HG02938 (cell line): Measurements from ENCODE around the gene SOS2.
"Not testable (repeated sequence)": the region's sequence is repeated elsewhere in the genome, so short reads cannot be mapped to it uniquely, and the experiment has no call there.

ENCODE experiments used
- ATAC-seq: cut with Tn5 transposase; IDR thresholded peaks from one replicate; pipeline ENCODE4 v1.9.1; 2021; ENCODE audit warnings: mild to moderate bottlenecking, moderate library complexity; ENCODE audit not compliant: unreplicated experiment

The SOS2 gene

DNA sequence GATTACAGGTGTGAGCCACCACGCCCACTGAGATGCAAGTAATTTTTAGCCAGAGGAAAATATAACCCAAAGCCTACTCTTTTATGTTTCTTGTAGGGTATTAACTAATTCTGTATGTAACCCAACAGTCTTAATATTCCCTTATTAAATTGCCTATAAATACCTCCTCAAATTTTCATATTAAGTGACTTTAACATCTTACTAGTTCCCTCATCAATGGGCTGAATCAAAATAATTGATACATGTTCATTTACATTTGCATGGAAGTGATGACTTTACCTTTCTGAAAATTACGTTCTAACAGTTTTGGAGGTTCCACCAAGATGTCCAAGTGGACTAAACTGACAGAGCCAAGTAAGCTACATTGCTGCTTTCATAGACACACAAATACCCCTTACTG lies 3.1 kb downstream of the SOS2 start:
- no peak for ATAC-seq

DNA sequence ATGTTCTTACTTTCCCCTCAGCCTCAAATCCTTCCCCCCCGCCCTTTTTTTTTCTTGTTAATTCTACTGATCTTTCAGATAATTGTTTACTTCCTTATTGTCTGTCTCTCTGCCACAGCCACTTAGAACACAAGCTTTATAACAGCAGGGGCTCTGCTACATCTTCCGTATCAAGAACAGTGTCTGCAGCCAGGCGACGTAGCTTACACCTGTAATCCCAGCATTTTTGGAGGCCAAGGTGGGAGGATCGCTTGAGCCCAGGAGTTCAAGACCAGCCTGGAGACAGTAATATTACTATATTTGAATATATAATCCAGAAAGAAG lies 5.4 kb downstream of the SOS2 start:
- no peak for ATAC-seq

DNA sequence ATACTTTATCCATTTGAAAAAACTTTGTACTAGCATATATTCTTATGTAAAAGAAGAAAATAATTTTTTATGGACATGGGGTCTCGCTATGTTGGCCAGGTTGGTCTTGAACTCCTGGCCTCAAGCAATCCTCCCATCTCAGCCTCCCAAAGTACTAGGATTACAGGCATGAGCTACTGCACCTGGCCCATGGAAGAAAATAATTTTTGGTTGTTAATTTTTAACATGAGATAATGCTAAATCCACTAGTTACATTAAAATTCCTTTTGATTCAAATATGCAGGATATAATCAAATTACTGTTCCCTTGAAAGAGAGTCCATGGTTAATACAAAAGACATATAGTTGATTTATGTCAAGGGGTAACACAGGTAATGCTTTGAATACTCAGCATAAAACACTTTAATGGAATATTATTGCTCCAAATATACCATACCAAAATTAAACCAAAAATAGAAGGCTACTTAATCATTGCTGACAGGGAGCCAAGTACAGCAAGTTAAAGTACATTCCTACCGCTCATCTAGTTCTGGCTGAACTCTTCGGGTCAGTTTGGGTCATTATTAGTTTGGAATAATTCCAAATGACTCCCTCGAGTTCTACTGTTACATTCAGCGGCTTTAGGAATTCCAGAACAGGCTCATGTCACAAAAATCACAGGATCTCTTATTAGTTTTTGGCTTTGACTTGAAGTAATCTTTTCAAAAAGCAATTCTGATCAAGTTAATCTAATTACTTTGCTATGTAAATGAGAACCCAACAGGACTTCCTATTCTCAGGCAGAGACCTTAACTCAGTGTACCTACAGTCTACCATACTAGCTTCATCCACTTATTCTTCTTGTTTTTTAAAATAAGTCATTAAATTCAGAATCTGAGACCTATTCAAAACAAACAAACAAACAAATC lies 6.1 kb downstream of the SOS2 start:
- ATAC-seq = no peak

DNA sequence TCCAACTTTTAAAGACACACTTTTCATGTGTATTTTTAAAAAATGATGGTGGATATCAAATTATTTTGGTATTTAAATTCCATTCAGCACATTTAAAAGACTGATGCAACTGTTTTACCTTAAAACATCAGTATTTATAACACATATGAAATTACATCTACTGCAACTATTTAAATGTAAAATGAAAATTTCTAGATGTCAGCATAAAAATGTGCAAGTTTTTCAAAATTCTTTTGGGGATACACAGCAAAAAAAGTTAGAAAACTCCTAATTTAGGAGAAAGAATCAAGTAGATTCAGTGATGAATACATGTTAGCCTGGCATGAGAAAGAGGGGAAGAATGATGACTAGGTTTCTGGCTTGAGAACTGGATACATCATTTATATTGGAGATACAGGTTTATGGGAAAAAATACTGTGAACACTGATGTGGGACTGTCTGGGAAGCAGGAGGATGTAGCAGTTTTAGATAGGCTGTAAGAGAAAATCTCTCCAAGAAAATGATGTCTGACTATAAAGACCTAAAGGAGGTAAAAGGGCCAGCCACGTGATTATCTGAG lies 9.2 kb downstream of the SOS2 start:
- no peak for ATAC-seq

DNA sequence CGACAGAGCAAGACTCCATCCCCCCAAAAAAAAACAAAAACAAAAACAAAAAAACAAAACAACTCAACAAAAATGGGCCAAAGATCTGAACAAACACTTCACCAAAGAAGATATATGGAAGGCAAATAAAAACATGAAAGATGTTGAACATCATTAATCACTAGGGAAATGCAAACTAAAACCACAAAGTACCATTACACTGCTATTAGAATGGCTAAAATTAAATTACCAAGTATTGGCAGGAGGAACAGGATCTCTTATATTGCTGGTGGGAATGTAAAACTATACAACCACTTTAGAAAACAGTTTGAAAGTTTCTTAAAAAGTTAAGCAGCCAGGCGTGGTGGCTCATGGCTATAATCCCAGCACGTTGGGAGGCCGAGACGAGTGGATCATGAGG lies 12.9 kb downstream of the SOS2 start:
- no peak for ATAC-seq

DNA sequence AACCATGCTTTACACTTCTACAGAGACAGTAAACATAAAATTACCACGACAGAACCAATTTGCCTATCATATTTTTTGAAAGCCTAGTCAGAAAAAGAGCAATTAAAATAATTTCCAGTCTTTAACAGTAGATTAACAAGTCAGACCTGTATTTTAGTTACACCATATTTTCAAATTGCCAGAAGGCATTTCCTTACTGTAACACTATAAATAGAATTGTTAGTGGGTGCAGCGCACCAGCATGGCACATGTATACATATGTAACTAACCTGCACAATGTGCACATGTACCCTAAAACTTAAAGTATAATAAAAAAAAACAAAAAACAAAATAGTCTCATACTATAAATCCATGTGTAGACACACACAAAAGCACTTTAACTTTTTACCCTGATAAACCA lies 16.0 kb downstream of the SOS2 start:
- ATAC-seq = no peak

DNA sequence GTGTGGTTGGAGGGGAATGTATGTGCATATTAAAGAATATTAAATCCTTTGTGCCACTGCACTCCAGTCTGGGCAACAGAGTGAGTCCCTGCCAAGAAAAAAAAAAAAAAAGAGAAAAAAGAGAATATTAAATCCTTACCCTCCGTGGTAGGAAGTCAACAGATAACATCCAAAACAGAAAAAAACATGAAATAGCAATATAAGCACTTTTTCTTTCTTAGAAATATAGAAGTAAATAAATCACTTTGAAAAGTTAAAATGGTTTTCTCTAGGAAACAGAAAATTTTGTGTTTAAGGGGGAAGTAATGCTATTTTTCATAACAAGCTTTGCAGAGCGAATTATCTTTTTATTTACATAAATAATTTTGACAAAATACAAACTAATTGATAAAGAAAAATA lies 17.6 kb downstream of the SOS2 start:
- ATAC-seq = no peak

DNA sequence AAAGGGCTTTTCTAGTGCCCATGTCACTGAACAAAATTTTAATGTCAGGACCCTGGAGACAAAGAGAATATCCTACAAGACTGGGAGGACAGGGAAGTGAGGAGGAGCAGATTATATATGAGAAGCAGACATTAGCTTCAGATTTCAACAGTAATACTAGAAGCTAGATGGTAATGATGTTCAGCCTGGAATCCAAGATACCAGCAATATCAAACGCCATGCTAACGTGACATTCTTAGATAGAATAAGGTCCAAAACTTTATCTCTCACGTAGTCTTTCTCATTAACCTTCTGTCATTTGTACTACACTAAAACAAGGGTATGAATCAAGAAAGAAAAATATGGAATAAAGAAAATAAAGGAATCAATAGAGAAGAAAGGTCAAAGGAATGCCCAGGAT lies 18.7 kb downstream of the SOS2 start:
- ATAC-seq = no peak

DNA sequence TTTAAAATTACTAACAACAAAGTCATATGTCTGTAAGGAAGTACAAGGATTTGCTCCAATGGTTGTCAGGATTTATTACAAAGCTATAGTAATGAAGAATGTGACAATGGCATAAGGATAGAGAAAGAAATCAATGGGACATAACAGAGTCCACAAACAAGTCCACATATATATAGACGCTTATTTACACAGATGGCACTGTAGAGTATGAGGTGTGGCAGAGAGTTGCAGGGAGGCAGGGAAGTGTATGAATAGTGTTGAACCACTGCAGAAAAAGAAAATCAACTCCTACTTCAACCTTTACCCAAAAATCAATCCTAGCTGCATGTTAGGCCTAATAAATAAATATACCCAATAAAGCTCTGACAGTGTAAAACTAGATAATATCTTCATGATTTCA lies 21.3 kb downstream of the SOS2 start:
- no peak for ATAC-seq

DNA sequence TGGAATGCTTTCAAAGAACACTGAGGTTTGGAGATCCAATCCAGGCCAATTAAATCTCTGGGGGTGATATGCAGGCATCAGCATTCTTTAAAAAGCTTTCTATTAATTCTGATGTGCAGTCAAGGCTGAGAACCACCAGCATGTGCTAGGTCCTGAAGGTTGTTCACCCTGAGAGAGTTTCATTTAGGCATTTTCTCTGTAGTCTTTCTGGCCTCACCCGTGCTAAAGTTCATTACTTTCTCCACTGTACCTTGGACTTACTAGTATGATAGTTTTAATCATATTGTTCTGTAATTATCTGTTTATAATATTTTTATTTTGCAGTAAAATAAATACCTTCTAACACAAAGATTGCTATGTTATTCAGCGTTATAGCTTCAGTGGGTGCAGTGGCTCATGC lies 32.9 kb downstream of the SOS2 start:
- no peak for ATAC-seq

DNA sequence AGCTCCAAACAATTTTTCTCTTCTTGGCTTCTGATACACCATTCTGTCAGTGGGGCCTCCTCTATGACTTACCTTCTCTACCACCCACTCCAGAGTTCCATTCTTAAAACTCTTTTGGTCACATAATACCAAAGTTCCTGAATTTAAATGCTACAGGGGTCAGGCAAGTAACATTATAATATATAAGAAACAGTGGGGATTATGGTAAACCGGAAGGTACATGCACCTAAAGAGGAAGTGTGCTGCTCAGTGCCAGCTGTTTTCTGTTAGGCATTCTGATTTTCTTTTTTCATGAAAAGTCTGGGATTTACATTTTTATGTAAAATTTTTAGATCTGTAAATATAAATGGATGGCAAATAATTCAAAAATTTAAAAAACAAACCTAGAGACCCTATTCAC lies 39.9 kb downstream of the SOS2 start:
- no peak for ATAC-seq

DNA sequence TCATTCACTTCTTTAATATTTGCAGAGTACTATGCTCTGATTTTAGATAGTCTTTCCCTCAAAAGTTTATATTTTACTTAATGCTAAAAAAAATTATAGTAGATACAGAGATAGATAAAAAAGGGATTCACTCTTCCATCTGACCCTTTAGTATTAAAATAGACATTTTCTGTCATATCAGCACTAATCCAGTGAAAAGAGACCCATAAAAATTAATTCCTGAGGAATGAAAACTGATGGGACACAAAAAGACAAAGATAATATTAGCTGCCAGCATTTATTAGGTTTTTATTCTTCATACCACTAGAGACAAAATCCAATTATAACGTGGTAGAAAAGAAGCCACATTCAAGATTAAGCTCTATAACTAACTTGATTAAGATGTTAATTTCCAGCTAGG lies 45.3 kb downstream of the SOS2 start:
- no peak for ATAC-seq

DNA sequence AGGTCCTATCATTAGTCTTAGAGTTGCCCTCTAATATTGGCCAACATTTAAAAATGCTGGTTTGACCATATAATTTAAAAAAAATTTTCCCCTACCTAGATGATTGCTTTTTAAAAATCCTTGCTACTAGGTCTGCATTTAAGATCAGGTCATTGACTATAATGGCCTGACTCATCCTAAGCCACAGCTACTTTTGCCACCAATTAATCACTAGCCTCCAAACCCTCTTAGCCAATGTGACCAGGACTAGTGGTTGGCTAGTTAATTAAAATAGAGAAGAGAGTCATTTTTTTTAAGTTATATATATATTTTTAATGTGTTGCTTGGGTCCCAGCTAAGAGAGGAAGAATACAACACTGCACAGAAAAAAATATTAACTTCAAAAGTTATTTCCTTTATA lies 57.5 kb downstream of the SOS2 start:
- no peak for ATAC-seq

DNA sequence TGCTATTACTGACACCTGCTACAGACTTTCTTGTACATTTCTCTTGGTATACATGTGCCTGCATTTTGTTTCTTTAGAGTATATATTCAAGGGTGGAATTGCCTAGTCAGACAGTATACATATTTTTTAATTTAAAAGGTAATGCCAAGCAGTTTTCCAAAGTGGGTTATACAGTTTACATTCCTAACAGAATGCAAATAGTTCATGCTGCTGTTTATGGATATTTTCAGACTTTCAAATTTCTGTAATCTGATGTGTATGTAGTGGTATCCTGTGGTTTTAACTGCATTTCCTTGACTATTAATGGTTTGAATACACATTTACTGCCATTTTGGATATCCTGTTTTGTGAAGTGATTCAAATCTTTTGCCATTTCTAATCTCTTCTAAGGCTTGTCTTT lies 59.5 kb downstream of the SOS2 start:
- no peak for ATAC-seq

DNA sequence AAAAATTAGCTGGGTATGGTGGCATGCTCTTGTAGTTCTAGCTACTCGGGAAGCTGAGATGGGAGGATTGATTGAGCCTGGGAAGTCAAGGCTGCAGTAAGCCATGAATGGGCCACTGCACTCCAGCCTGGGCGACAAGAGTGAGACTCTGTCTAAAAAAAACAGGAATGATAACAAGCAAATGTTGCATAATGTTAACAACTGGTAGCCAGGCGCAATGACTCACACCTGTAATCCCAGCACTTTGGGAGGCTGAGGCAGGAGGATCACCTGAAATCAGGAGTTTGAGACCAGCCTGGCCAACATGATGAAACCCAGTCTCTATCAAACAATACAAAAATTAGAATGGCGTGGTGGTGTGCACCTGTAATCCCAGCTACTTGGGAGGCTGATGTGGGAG lies 64.0 kb downstream of the SOS2 start:
- not testable (repeated sequence) for ATAC-seq

DNA sequence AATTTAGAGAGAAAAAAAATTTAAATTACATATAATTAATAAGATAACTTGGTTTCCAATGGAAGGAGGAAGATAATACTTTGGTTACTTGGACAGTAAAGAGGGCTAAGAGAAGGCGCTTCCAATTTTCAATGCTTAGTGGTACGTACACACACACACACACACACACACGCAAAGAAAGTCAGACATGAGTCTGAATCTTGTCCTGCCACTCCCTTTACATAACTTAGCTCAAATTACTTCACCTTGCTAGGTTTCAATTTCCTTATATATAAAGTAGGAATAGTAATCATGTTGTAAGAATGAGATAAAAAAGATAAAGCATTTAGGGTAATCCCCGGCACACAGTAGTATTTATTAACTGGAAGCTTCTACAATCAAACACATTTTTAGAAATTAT lies 75.3 kb downstream of the SOS2 start:
- no peak for ATAC-seq

DNA sequence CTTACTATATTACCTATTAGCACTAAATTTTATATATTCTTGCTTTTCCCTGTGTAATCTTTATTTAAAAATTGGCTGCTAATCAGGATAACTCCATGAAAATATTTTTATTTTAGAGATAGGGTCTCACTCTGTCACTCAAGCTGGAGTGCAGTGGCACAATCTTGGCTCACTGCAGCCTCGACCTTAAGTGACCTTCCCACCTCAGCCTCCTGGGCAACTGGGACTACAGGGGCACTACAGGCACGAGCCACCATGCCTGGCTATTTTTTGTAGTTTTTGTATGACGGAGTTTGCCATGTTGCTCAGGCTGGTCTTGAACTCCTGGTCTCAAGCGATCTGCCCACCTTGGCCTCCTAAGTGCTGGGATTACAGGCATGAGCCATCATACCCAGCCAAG lies 82.6 kb downstream of the SOS2 start:
- no peak for ATAC-seq

DNA sequence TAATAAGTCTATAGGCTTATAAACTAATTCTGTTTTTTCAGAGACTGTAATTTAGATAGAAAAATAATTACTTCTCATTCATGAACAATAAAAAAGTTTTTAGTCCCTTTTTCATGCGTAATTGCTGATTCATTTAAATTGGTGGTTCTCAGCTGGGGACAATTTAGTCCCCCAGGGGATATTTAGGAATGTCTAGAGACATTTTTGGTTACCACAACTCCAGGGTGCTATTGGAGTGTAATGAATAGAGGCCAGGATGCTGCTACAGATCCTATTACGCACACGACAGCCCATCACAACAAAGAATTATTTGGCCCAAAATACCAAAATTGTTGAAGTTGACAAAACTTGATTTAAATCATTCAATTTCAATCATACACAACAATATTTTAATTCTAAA lies 92.2 kb downstream of the SOS2 start:
- no peak for ATAC-seq

DNA sequence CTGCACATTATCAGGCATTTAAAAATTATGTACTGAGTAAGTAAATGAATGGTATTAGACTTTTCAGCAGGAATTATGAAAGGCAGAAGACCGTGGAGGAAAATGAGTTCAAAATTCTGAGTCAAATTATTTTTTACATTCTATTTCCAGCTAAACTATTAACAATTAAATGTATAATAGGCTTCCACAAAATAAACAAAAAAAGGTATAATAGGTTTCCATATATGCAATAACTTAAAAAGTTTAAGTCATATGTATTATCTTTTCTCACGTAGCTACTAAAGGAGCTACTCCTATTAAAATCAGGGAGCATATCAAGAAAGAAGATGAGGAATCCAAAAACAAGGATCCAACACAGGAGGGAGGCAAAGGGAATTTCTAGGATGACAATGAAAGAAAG lies 103.6 kb downstream of the SOS2 start:
- ATAC-seq = no peak

DNA sequence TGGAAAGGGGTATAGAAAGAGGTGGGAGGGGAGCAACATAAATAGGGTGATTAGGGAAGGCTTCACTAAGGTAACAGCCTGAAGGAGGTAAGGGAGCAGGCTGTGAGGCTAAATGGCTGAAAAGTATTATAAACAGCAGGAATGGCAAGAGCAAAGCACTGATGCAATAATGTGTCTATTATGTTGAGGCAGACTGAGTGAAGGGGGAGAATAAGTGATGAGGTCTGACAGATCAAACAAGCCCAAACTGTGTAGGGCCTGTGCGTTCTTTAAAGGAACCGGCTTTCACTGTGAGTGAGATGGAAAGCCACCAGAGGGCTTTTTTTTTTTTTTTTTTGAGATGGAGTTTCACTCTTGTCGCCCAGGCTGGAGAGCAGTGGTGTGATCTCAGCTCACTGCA lies 108.3 kb downstream of the SOS2 start:
- no peak for ATAC-seq

DNA sequence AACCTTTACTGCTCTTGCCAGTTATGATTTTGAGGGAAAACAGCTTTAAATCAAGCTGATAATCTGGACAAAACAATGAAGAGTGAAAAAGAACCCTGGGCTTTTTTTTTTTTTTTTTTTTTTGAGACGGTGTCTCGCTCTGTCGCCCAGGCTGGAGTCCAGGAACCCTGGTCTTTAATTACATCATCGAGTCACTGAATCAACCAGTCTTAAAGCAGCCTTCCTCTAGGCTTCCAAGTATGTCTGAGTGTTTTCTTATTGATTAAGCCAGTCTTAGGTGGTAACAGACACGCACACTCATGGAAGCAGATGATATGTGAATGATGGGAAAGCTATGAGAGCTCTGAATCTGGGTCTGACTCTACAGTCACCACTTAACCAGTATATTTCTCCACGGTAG lies 109.1 kb downstream of the SOS2 start:
- ATAC-seq = no peak

DNA sequence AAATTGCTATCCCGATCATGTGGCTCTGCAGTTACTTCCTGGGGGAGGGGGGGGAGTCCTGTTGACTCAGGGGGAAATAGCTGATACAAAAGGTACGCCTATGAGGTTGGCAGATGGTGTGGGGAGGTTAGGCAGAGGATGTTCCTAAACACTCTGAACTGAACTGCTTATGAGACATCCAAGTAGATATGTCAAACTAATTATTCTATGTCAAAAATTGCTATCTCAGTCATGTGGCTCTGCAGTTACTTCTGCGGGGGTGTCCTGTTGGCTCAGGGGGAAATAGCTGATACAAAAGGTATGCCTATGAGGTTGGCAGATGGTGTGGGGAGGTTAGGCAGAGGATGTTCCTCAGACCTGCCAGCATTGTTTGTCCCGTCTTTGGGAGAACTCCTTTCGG lies 109.9 kb downstream of the SOS2 start:
- ATAC-seq = no peak

DNA sequence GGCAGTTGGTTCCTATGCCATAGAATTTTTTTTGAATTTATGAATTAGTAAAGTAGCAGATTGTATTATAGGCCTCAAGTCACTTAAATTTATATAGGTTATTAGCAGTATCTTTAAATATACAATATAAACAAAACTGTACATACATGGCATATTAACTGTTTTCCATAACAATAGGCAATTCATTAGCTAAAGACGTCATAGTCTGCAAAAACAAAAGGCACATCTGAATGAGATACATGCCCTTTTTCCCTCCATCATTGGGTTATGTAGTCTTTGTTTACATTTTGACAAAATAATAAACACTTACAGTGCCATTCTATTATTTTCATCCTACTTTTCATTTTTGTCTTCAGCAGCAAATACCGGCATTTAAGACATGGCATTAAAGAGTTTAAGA lies 113.9 kb downstream of the SOS2 start:
- no peak for ATAC-seq
